Upper lobe of right lung (tissue), 1 donor: Measurements from ENCODE around the gene SNX1. TPM values are rescaled to one million over a fixed set of nuclear protein-coding genes. Genes with fewer than 3 reads are reported as not detected.
"Not testable (repeated sequence)": the region's sequence is repeated elsewhere in the genome, so short reads cannot be mapped to it uniquely, and the experiment has no call there.

Experiments
- ATAC-seq: fragments of 200-7000 bp; cut with Tn5 transposase; one replicate; pipeline ENCODE4 v1.9.1; 2020; ENCODE audit warnings: mild to moderate bottlenecking, moderate library complexity
- DNase-seq: peaks from one replicate; pipeline ENCODE4 v3.0.0-alpha.2; 2020
- H3K27ac ChIP-seq: fragments of 200-600 bp; one replicate; pipeline ENCODE4 v1.8.0; 2022
- H3K27me3 ChIP-seq: fragments of 200-600 bp; one replicate; pipeline ENCODE4 v1.8.0; 2022; ENCODE audit warnings: mild to moderate bottlenecking
- H3K36me3 ChIP-seq: fragments of 200-600 bp; one replicate; pipeline ENCODE4 v1.8.0; 2022
- H3K4me1 ChIP-seq: fragments of 200-600 bp; one replicate; pipeline ENCODE4 v1.8.0; 2022
- H3K4me3 ChIP-seq: fragments of 200-600 bp; one replicate; pipeline ENCODE4 v1.8.0; 2022; ENCODE audit warnings: mild to moderate bottlenecking
- H3K9me3 ChIP-seq: fragments of 200-600 bp; one replicate; pipeline ENCODE4 v1.8.0; 2022
- CTCF ChIP-seq: fragments of 200-600 bp; IDR thresholded peaks from one replicate; pipeline ENCODE4 v1.8.0; 2022; ENCODE audit warnings: antibody characterized with exemption
- intact Hi-C: fragments of 100-400 bp; cut with DNase I; formaldehyde crosslinking; loops from one replicate; pipeline ENCODE4 v1.11.0; 2022
- total RNA-seq: library from RNA; stranded (reverse); fragmentation: NEBNext Ultra II Directional; extraction: Animal tissue kit (Norgen Biotek cat#: 25700); gene quantifications from one replicate; pipeline ENCODE4 v1.2.1, GENCODE V29; 2021
- donor health status: DM: no; HTN: yes; CAD: no; lungs with severe emphysema.

Gene SNX1
- total RNA-seq, 1 donor from 2014 or later, result 162 TPM

GRCh38 chr15:64102497-64102896, 6.7 kb downstream of the SNX1 start:
- DNase-seq (no peak), ATAC-seq (no peak)
- Histone ChIP-seq H3K27ac (no peak overlapping the region), H3K9me3 (no peaks in the 10 kb centered on the region), H3K27me3 (no peaks in the 10 kb centered on the region), H3K36me3 (no peaks in the 10 kb centered on the region), H3K4me3 (no peak overlapping the region), H3K4me1 (peaks cover 62% of the 10 kb centered on the region)
- no peak for TF ChIP-seq CTCF
- intact Hi-C loops, result no loop called here

GRCh38 chr15:64105113-64105704, 9.4 kb downstream of the SNX1 start:
- no peak for TF ChIP-seq CTCF

GRCh38 chr15:64107337-64107736, 11.6 kb downstream of the SNX1 start:
- Histone ChIP-seq H3K27ac (no peak overlapping the region), H3K9me3 (no peaks in the 10 kb centered on the region), H3K4me1 (peaks cover 54% of the 10 kb centered on the region), H3K36me3 (peaks cover under 1% of the 10 kb centered on the region), H3K27me3 (no peaks in the 10 kb centered on the region), H3K4me3 (no peak overlapping the region)
- ATAC-seq (peak; percentile 45), DNase-seq (no peak)
- intact Hi-C loops, result no loop called here
- TF ChIP-seq CTCF, result no peak

More at GRCh38 chr15:64105113-64105704, 9.4 kb downstream of the SNX1 start:
- no peak for DNase-seq
- Histone ChIP-seq H3K4me3 (no peak overlapping the region), H3K9me3 (no peaks in the 10 kb centered on the region), H3K4me1 (peaks cover 39% of the 10 kb centered on the region), H3K27me3 (no peaks in the 10 kb centered on the region), H3K36me3 (no peaks in the 10 kb centered on the region), H3K27ac (peak overlapping the region; percentile 67)
- ATAC-seq, result peak; percentile 75
- intact Hi-C loops, result no loop called here

GRCh38 chr15:64110108-64110701, 14.4 kb downstream of the SNX1 start:
- H3K27ac ChIP-seq, H3K27me3 ChIP-seq, intact Hi-C loops, ATAC-seq, DNase-seq, H3K4me3 ChIP-seq, H3K9me3 ChIP-seq: not testable (repeated sequence)
- Histone ChIP-seq H3K4me1 (peaks cover 53% of the 10 kb centered on the region), H3K36me3 (peaks cover 29% of the 10 kb centered on the region)

- Histone ChIP-seq H3K4me3 (no peak overlapping the region), H3K27ac (no peak overlapping the region), H3K36me3 (peaks cover 38% of the 10 kb centered on the region), H3K4me1 (peaks cover 45% of the 10 kb centered on the region), H3K27me3 (no peaks in the 10 kb centered on the region), H3K9me3 (no peaks in the 10 kb centered on the region)
- intact Hi-C loops, result no loop called here
- ATAC-seq, result peak; percentile 58
- TF ChIP-seq CTCF, result no peak
- no peak for DNase-seq
These were observed 15.3 kb downstream of the SNX1 start for GRCh38 chr15:64110950-64111678.

- Histone ChIP-seq H3K36me3 (peaks cover 43% of the 10 kb centered on the region), H3K4me3 (no peak overlapping the region), H3K4me1 (peaks cover 40% of the 10 kb centered on the region), H3K27me3 (no peaks in the 10 kb centered on the region), H3K27ac (no peak overlapping the region), H3K9me3 (no peaks in the 10 kb centered on the region)
- TF ChIP-seq CTCF, result no peak
- intact Hi-C loops, result no loop called here
- no peak for DNase-seq
- no peak for ATAC-seq
These were observed 15.9 kb downstream of the SNX1 start for GRCh38 chr15:64111679-64112050.
